HG02763 (cell line): ENCODE results near the gene TTLL11.
"Not testable (repeated sequence)": the region's sequence is repeated elsewhere in the genome, so short reads cannot be mapped to it uniquely, and the experiment has no call there.

ENCODE experiments used
- ATAC-seq: cut with Tn5 transposase; IDR thresholded peaks from one replicate; pipeline ENCODE4 v1.9.1; 2021; ENCODE audit warnings: mild to moderate bottlenecking, moderate library complexity; ENCODE audit not compliant: unreplicated experiment

Gene TTLL11

DNA sequence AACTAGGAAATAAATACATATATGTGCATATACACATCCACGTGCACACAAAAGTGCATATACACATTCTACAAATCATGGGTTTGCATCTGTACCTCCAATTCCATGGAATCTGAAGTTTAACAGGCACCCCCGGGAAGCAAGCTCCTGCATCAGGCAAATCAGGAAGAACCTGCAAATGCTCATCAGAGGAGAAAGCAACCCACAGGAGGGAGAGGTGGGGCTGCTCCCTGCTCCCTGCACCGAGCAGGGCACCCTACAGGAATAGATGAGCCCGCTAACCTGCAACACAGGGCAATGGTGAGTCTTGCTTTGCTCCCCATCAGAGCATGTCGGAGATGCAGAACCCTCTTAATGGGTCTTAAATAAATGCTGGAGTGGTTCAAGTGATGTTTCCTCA lies 290.4 kb downstream of the TTLL11 start:
- no peak for ATAC-seq

DNA sequence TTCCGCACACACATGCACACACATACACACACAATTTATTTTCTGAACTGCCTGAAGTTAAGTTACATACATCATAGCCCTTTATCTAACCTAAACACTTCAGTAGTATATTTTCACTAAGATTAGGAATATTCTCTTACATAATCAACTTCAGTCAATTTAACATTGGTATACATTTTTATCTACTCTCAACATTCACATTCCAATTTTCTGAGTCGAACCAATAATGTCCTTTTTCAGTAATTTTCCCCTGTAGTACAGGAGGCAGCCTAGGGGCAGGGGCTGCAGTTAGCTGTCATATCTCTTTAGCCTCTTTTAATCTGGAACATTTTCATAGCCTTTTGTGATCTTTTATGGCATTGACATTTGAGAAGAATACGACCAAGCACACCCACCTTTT lies 291.5 kb downstream of the TTLL11 start:
- no peak for ATAC-seq

DNA sequence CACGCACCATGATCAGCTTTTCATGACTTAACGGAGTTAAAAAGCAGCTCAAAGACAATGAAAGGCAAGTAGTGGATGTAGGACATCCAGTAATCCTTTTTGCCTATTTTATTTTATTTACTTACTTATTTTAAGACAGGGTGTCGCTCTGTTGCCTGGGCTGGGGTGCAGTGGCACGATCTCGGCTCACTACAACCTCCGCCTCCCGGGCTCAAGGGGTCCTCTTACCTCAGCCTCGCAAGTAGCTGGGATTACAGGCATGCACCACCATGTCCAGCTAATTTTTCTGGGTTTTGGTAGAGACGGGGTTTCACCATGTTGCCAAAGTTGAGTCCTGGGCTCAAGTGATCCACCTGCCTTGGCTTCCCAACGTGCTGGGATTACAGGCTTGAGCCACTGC lies 292.7 kb downstream of the TTLL11 start:
- no peak for ATAC-seq

DNA sequence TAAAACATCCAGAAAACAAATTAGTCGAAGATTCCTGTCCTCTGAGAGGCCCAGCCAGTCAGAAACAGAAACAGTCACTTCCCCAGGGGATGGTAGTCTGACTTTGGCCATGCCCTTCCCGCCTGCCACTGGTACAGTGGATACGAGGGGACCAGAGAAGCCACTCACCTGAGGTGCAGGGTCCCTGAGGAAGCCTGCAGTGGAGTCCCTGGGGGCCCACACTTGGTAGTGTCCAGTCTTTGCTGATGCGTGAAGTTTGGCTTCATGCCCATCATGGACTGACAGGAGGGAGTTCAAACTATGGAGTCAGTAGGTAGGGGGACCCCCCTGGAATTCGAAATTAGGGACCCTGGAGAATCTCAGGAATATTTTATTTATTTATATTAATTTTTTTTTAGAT lies 294.2 kb downstream of the TTLL11 start:
- no peak for ATAC-seq

DNA sequence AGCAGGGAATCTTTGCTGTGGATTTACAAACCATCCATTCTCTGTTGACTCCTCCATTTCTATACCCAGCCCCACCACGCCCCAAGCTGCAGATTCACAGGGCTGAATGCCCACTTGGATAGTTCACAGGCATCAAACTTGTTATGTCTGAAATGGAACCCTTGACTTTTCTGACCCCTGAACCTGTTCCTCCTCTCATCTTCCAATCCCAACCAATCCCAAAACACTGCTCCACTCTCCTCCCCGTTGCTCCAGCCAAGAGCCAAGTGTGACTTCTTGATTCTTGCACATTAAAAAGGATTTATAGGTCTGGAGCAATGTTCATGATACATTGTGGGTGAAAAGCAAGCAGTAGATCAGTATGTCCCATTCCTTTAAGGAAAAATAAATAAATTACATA lies 296.0 kb downstream of the TTLL11 start:
- no peak for ATAC-seq

DNA sequence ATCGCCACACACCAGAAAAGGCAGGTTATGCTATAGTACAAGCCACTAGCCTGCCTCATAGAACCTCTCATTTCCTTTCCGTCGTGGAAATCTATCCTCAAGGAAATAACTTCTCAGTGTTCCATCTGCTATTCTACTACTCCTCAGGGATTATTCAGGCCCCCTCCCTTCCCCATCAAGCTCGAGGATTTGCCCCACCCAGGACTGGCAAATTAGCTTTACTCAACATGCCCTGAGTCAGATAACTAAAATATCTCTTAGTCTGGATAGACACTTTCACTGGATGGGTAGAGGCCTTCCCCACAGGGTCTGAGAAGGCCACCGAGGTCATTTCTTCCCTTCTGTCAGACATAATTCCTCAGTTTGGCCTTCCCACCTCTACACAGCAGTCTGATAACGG lies 298.8 kb downstream of the TTLL11 start:
- ATAC-seq: not testable (repeated sequence)

DNA sequence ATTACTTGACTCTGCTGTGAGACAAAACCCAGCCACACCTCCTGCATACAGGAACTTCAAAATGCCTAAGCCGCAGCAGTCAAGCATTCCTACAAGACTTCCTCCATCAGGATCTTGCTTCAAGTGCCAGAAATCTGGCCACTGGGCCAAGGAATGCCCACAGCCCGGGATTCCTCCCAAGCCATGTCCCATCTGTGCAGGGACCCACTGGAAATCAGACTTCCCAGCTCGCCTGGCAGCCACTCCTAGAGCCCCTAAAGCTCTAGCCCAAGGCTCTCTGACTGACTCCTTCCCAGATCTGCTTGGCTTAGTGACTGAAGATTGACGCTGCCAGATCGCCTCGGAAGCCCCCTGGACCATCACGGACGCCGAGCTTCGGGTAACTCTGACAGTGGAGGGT lies 300.6 kb downstream of the TTLL11 start:
- ATAC-seq: not testable (repeated sequence)

DNA sequence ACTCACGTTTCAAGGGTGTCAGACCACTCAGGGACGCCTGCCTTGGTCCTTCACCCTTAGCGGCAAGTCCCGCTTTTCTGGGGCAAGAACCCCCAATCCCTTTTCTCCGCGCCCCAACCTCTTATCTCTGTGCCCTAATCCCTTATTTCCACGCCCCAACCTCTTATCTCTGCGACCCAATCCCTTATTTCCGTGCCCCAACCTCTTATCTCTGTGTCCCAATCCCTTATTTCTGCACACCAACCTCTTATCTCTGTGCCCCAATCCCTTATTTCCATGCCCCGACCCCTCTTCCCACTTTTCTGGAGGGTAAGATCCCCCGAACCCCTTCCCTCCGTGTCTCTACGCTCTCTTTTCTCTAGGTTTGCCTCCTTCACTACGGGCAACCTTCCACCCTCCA lies 302.3 kb downstream of the TTLL11 start:
- no peak for ATAC-seq

DNA sequence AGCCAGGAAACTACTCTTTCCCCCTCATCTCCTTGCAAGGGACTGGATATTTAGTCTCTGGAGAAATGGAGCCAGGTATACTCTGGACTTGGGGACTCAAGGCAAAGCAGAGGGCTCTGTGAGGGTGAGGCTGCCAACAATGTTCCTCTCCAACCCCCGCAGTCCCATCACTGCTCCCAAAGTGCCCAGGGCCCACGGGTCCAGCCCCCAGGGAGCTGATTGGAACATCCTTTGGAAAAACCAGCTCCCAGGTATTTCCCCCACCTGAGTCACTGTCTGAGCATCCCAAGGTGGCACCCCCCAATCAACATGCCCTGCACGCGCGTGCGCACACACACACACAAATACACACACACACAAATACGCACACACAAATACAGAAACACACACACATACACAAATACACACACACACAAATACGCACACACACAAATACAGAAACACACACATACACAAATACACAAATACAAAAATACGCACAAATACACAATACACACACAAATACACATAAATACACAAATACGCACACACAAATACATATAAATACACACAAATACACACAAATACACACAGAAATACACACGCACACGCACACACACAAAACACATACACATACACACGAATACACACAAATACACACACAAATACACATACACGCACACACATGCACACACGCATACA lies 304.3 kb downstream of the TTLL11 start:
- no peak for ATAC-seq

DNA sequence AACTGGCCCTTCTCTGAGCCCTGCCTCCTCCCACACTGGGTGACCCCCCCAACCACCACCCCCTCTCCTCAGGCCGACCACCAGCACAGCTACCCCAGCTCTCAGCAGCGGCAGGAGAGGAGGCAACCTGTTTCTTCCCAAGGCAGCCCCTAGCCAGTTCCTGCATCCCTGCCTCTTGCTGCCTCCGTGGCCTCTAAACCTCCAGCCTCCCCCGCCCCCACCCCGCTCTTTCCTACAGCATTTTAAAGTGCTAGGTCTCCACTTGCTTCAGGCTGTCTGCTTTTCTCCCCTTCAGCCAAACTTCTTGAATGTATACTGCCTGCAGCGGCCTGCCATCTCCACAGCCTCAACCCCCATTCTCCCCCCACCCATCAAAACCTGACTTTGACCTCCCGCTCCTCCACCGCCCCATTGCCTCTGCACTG lies 306.1 kb downstream of the TTLL11 start:
- ATAC-seq: no peak

DNA sequence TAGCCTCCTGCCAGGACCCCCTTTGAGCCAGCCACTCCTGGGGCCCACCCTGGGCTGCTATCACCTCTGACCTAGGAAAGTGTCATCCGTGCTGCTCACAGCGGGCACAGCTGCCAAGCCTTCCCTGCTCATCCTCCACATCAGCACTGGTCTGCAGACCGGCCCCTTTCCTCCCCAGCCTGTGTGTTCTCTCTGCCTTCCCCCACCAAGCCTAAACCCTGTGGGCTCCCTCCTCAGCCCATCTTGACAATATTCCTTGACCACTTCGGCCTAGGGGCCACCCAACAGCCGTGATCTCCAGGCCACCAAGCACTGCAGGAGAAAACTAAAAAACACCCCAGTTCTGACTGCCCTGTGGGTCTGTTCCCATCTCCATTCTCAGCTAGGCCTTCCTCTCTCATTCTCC lies 306.6 kb downstream of the TTLL11 start:
- ATAC-seq: no peak

DNA sequence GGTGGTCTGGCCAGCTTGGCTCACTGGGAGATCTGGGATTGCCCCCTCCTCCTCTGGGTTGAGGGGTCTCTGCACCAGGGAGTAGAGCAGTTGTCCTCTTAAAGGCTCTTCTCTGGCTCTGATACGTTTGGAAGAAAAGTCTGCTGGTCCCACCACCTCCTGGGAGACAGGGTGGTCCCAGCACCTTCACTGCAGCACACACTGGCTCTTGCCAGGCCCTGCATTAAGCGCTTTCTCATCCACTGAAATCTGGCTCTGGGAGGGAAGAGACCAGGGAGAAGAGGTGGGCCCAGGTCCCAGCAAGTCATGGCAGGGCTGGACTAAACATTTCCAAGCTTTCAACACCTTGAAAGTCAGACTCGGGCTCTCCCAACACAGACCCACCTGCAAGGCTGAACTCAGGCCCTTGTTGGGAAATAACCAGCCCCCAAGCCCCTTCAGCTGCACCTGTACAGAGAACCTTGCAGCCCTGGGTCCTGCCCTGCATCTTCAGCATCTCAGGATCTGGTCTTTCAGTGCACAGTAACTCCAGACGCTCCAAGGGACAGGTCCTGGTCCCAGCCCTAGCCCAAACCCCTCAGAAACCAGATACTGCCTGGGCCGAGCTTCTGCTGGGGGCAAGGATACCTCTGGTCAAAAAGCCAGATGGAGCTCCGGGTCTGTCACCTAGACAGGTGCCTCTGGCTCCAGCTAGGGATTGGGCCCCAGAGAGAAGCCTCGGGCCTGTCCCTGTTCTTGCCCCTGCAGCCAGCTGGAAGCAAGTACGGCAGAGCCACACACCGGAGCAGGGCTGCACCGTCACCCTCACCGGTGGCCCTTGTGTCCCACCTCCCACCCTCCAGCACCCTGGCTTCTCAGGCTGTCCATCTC lies 307.2 kb downstream of the TTLL11 start:
- ATAC-seq: no peak

DNA sequence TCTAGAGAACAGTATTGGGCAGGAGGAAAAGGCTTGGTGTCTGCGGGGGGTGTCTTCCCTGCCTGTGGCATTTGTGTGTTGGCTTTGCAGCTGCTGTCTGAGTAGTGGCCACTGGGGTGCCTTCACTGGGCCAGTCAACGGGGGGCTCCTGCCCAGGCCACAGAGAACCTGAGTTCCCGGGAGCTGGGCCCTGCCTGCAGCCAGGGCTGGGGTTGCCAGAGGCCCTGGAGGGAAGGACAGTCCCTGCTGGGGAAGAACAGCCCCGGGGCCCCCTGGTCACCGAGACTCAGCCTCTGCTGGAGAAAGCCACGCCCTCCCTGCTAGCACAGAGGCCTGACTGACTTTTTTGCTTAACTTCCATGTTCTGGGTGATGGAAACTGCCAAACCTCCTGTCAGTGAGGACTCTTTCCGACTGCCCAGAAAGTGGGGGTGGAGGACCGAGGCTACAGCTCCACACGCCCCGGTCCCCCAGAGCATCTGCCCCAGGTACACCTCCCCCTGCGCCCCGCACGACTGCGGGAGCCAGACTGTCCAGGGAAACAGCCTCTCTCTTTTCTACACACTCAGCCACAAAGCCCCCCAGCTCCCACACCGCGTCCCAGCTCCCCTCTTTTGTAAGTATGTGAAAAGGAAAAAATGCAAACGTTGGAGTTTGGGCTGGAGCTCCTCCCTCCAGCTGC lies 308.2 kb downstream of the TTLL11 start:
- no peak for ATAC-seq

DNA sequence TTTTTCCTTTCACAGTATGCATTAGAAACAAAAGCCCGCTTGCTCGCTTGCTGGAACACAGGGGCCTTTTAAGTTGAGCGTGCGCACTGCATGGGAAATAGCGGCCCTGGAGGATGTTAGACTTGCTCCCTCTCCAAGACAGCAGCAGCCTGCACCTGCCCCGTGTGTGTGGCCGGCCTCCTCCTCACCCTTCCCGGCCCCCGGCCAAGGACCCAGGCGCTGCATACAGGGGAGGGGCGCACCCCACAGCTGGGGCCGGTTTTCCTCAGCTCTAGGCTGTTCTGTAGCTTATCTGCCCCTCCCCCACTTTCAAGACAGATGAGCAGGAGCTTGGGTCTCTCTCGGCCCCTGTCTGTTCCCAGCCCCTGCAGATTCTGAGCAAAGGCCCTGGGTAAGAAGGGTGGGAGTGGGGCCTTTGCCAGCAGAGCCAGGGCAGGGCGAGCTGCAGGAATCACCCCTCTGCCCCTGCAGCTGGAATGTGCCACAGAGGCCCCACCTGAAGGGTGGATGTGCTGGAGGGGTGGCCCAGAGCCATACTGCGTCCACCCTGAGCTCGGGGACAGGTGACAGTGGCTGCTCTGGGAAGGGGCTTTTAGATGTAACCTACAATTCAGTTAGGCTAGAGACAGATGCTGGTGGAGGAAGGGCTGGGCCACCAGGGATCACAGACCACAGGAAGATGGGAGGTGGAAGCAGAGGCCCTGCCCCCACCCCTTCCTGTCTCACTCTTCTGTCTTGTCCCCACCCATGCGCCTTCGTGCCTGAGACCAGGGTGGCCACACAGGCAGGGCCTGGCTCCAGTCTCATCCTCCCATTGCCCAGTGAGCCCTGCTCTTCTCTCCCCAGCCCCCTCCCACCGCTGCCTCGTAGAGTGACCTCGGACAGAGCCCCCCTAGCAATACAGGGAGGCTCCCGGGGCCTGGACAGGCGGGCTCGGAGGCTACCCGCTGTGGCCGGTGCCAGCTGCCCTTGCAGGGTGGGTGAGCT lies 309.3 kb downstream of the TTLL11 start:
- ATAC-seq: no peak

DNA sequence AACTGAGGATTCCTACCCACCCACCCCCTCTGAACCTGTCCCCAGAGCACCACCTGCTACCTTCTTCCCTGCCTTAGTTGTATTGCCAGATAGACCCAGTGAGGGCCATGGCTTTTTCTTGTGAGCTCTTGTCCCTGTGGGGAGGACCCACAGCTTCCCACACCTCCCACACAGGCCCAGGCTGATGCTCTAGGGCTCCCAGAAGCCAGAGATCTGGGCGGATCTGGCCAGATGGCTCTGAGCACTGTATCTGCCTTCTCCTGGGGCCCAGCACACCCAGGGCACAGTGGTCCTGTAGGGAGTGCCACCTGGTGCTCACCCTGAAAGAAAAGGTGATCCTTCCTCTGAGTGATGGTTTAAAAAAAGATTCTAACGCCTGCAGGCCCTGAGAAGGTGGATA lies 310.0 kb downstream of the TTLL11 start:
- ATAC-seq: no peak

DNA sequence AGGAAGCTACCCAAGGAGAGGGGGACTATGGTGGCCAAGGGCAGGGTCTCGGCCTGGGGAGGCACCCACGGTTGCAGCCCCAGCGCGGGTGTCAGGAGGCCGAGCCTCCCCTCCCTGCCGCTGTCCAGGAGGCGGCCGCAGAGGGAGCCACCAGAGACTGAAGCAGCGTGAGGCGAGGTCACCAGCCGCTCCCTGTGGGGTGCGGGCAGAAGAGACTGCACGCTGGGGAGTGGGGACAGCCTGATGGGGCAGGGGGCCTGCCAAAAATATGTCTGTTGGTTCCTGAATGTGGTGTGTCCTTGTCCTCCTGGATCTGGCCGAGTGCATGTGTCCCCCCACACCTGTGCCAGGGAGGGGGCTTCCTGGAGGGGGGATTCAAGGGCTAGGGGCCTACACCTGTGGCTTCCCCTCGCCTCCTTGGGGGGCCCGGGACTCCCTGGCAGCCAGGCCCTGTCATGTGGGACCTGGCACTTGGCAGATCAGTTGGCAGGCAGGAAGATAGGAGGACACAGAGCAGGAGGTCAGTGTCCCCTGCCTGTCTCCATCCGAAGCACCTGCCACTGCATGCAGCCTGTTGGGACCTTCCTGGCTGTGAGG lies 310.5 kb downstream of the TTLL11 start:
- ATAC-seq: no peak

DNA sequence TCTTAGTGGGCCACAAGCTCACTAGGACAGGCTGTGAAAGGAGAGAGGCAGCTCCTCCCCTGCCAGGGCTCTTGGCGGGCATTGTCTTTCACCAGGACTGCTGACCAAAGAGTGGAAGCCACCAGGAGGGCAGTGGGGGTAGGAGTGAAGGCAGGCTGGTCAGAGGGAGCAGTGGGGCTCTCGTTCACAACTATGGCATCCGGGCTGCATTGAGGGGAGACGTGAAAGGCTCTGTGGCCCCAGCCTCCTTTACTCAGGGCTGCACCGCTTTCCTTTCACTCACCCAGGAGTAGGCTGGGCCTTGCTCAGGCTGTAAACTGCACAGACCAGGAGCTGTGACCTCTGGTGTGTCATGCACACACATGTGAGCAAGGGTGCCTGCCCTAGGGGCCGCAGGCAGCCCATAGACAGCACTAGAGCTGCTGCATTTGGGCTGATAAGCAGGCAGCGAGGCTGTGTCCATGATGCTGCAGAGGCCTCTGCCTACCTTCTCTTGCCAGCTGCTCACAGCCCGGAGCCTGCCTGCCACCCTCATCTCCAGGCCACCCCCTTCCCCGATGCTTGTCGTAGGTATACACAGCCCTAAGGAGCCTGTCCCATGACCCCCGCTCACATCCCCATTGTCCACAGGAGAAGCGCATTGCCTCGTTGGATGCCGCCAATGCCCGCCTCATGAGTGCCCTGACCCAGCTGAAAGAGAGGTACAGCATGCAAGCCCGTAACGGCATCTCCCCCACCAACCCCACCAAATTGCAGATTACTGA lies 311.2 kb downstream of the TTLL11 start:
- ATAC-seq: no peak

DNA sequence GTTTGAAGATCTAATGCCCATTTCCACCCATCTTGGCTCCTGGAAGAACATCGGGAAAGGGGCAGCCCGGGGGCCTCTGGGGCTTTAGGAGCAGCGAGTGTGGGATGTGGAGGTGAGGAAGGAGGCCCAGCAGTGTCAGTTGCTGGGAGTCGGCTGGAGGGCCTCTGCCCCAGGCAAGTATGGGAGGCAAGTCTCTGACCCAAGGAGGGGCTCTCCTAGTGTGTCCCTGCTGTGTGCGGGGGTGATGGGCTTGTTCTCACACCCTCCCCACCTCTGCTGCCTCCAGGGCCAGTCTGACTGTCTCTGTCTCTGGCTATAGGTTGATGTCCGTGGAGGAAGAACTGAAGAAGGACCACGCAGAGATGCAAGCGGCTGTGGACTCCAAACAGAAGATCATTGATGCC lies 312.0 kb downstream of the TTLL11 start:
- no peak for ATAC-seq
